K562 (cell line): ENCODE results near the gene AKNA.

ENCODE experiments used
- BCL6 ChIP-seq: fragments of 250-450 bp; sonication (Bioruptor Pico); IDR thresholded peaks from 2 replicates; pipeline ENCODE4 v1.4.0; 2020
- JUND ChIP-seq, 2 experiments: IDR thresholded peaks; 2 replicates in 1 of 2; 3 replicates in 1 of 2; pipeline ENCODE4 v1.6.1; 2011; ENCODE audit warnings: borderline replicate concordance in 2 of 2, low read depth in 2 of 2, low read length in 2 of 2, improper control_type of control experiment in 1 of 2, missing biosample characterization in 1 of 2, missing genetic modification characterization in 1 of 2, missing genetic modification reagents in 1 of 2
- NONO ChIP-seq, 2 experiments: fragments of 200-400 bp in 1 of 2; fragments of 450-650 bp in 1 of 2; formaldehyde crosslinking in 1 of 2; IDR thresholded peaks; 2 replicates each; pipeline ENCODE4 v1.6.1; 2017; ENCODE audit warnings: low read depth in 2 of 2, mild to moderate bottlenecking in 2 of 2, moderate library complexity in 2 of 2, low read length in 1 of 2
- POLR2A ChIP-seq: fragments of 450-650 bp; conservative IDR thresholded peaks from 2 replicates; pipeline ENCODE4 v1.6.1; 2016
- POLR2AphosphoS5 ChIP-seq: IDR thresholded peaks from 2 replicates; pipeline ENCODE4 v1.6.1; 2011; ENCODE audit warnings: mild to moderate bottlenecking, low read depth, low read length, moderate library complexity; ENCODE audit not compliant: control insufficient read depth, insufficient read depth
- ZBED1 ChIP-seq: IDR thresholded peaks from 2 replicates; pipeline ENCODE4 v1.6.1; 2014
- ZNF24 ChIP-seq: fragments of 450-650 bp; IDR thresholded peaks from 2 replicates; pipeline ENCODE4 v1.6.1; 2016
- TF ChIP-seq, protein P1 (sequence below), 2 experiments: fragments of 450-650 bp; formaldehyde crosslinking in 1 of 2; IDR thresholded peaks; 2 replicates each; pipeline versions ENCODE4 v1.4.0 to v1.6.1; 2014 to 2020; ENCODE audit warnings: mild to moderate bottlenecking in 2 of 2, borderline replicate concordance in 1 of 2, low read depth in 1 of 2
- TF ChIP-seq, protein P2 (sequence below): fragments of 250-450 bp; sonication (Bioruptor Pico); IDR thresholded peaks from 2 replicates; pipeline ENCODE4 v1.5.0; 2022; ENCODE audit warnings: mild to moderate bottlenecking

DNA sequence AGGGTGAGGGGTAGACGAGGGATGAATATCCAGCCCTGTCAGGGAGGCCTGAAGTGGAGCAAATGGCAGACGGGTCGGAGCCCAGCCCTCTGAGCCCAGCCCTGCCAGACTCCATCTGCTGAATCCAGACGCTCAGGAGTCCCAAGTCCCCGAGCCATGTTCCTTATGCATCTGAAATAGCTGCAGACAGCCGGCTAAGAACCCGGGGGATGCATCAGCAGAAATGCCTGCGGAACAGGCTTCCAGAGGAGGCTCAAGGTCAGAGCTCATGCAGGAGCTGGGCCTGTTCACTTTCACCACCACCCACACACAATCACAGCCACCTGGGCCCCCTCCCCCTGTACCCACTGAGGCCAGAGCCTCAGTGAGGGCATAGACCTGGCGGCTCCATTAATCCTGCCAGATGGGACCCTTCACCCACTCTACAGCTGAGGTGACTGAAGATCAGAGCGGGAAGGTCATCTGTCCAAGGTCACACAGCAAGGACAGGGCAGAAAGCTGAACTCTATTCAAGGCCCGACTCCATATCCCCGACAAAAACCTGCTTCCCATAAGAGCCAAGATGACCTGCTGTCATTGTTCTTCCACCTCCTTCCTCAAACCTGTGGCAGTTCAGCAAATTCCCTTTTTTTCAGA is 24.4 kb upstream of the AKNA start:
- TF ChIP-seq NONO (IDR thresholded peaks at IDR 0.05; ENCODE audit: low read depth in 2 of 2, low read length in 1 of 2): no peak
- no peak for TF ChIP-seq BCL6 (CRISPR knock-in tag)
- TF ChIP-seq POLR2A: no peak
- TF ChIP-seq POLR2AphosphoS5: no peak
- TF ChIP-seq ZBED1: no peak
- TF ChIP-seq, protein P1, sequence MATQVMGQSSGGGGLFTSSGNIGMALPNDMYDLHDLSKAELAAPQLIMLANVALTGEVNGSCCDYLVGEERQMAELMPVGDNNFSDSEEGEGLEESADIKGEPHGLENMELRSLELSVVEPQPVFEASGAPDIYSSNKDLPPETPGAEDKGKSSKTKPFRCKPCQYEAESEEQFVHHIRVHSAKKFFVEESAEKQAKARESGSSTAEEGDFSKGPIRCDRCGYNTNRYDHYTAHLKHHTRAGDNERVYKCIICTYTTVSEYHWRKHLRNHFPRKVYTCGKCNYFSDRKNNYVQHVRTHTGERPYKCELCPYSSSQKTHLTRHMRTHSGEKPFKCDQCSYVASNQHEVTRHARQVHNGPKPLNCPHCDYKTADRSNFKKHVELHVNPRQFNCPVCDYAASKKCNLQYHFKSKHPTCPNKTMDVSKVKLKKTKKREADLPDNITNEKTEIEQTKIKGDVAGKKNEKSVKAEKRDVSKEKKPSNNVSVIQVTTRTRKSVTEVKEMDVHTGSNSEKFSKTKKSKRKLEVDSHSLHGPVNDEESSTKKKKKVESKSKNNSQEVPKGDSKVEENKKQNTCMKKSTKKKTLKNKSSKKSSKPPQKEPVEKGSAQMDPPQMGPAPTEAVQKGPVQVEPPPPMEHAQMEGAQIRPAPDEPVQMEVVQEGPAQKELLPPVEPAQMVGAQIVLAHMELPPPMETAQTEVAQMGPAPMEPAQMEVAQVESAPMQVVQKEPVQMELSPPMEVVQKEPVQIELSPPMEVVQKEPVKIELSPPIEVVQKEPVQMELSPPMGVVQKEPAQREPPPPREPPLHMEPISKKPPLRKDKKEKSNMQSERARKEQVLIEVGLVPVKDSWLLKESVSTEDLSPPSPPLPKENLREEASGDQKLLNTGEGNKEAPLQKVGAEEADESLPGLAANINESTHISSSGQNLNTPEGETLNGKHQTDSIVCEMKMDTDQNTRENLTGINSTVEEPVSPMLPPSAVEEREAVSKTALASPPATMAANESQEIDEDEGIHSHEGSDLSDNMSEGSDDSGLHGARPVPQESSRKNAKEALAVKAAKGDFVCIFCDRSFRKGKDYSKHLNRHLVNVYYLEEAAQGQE (IDR thresholded peaks at IDR 0.05; ENCODE audit: borderline replicate concordance): no peak
- TF ChIP-seq, protein P1 (CRISPR knock-in tag; IDR thresholded peaks at IDR 0.05; ENCODE audit: low read depth): no peak
- TF ChIP-seq, protein P2, sequence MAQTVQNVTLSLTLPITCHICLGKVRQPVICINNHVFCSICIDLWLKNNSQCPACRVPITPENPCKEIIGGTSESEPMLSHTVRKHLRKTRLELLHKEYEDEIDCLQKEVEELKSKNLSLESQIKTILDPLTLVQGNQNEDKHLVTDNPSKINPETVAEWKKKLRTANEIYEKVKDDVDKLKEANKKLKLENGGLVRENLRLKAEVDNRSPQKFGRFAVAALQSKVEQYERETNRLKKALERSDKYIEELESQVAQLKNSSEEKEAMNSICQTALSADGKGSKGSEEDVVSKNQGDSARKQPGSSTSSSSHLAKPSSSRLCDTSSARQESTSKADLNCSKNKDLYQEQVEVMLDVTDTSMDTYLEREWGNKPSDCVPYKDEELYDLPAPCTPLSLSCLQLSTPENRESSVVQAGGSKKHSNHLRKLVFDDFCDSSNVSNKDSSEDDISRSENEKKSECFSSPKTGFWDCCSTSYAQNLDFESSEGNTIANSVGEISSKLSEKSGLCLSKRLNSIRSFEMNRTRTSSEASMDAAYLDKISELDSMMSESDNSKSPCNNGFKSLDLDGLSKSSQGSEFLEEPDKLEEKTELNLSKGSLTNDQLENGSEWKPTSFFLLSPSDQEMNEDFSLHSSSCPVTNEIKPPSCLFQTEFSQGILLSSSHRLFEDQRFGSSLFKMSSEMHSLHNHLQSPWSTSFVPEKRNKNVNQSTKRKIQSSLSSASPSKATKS (CRISPR knock-in tag): no peak
- no peak for TF ChIP-seq ZNF24
- no peak for TF ChIP-seq JUND (IDR thresholded peaks at IDR 0.05; ENCODE audit: borderline replicate concordance, low read depth, low read length)
- TF ChIP-seq JUND (tag; IDR thresholded peaks at IDR 0.05; ENCODE audit: borderline replicate concordance, low read depth, low read length): no peak
